H9 (cell line): ENCODE data around the gene ITGA7. TPM values are rescaled to one million over a fixed set of nuclear protein-coding genes. Genes with fewer than 3 reads are reported as not detected.

Source experiments
- DNase-seq: peaks from one replicate; pipeline ENCODE4 v3.0.0-alpha.2; 2017
- H2AFZ ChIP-seq: one replicate; pipeline ENCODE4 v1.6.1; 2013; ENCODE audit warnings: mild to moderate bottlenecking, low read length, control low read depth, moderate library complexity
- H2AK5ac ChIP-seq: 2 replicates; pipeline ENCODE4 v1.6.1; 2013; ENCODE audit warnings: low read length, control low read depth, mixed read lengths; ENCODE audit not compliant: insufficient read length
- H2BK120ac ChIP-seq: one replicate; pipeline ENCODE4 v1.6.1; 2013; ENCODE audit warnings: low read depth, mild to moderate bottlenecking, low read length, control low read depth, inconsistent platforms; ENCODE audit not compliant: poor library complexity, severe bottlenecking
- H2BK12ac ChIP-seq: 2 replicates; pipeline ENCODE4 v1.6.1; 2013; ENCODE audit warnings: low read length, control low read depth, mixed read lengths, low read depth; ENCODE audit not compliant: insufficient read length
- H2BK15ac ChIP-seq: 2 replicates; pipeline ENCODE4 v1.6.1; 2013; ENCODE audit warnings: low read depth, low read length, control low read depth
- H2BK20ac ChIP-seq: one replicate; pipeline ENCODE4 v1.6.1; 2013; ENCODE audit warnings: low read depth, mild to moderate bottlenecking, low read length, control low read depth, inconsistent platforms; ENCODE audit not compliant: poor library complexity, severe bottlenecking
- H2BK5ac ChIP-seq: 2 replicates; pipeline ENCODE4 v1.6.1; 2013; ENCODE audit warnings: low read length, control low read depth, mixed read lengths; ENCODE audit not compliant: insufficient read length
- H3K14ac ChIP-seq: 2 replicates; pipeline ENCODE4 v1.6.1; 2013; ENCODE audit warnings: low read length, control low read depth; ENCODE audit not compliant: insufficient read depth
- H3K18ac ChIP-seq: 2 replicates; pipeline ENCODE4 v1.6.1; 2013; ENCODE audit warnings: low read depth, mild to moderate bottlenecking, mixed read lengths, low read length, control low read depth; ENCODE audit not compliant: insufficient read length
- H3K23ac ChIP-seq: 2 replicates; pipeline ENCODE4 v1.6.1; 2013; ENCODE audit warnings: low read length, control low read depth, mixed read lengths, low read depth; ENCODE audit not compliant: insufficient read length
- H3K23me2 ChIP-seq: 2 replicates; pipeline ENCODE4 v1.6.1; 2013; ENCODE audit warnings: low read depth, mild to moderate bottlenecking, mixed read lengths, low read length, control low read depth; ENCODE audit not compliant: insufficient read length, poor library complexity, severe bottlenecking
- H3K27ac ChIP-seq: 2 replicates; pipeline ENCODE4 v1.5.1; 2013; ENCODE audit warnings: low read length, control low read depth, mixed read lengths, low read depth; ENCODE audit not compliant: insufficient read length
- H3K27me3 ChIP-seq: 2 replicates; pipeline ENCODE4 v1.6.1; 2013; ENCODE audit warnings: low read length, control low read depth, inconsistent platforms; ENCODE audit not compliant: insufficient read depth
- H3K4ac ChIP-seq: 2 replicates; pipeline ENCODE4 v1.6.1; 2013; ENCODE audit warnings: low read depth, mild to moderate bottlenecking, control low read depth, inconsistent platforms, low read length, moderate library complexity
- H3K4me1 ChIP-seq: 2 replicates; pipeline ENCODE4 v1.6.1; 2013; ENCODE audit warnings: low read length, control low read depth, inconsistent platforms; ENCODE audit not compliant: insufficient read depth
- H3K4me2 ChIP-seq: 2 replicates; pipeline ENCODE4 v1.6.1; 2013; ENCODE audit warnings: low read length, control low read depth, mixed read lengths; ENCODE audit not compliant: insufficient read length, insufficient read depth
- H3K56ac ChIP-seq: 2 replicates; pipeline ENCODE4 v1.6.1; 2013; ENCODE audit warnings: low read depth, mild to moderate bottlenecking, mixed read lengths, low read length, control low read depth; ENCODE audit not compliant: insufficient read length
- H3K79me1 ChIP-seq: 2 replicates; pipeline ENCODE4 v1.6.1; 2013; ENCODE audit warnings: low read depth, mild to moderate bottlenecking, moderate library complexity, low read length, control low read depth, inconsistent platforms; ENCODE audit not compliant: insufficient read depth, poor library complexity, severe bottlenecking
- H3K79me2 ChIP-seq: 2 replicates; pipeline ENCODE4 v1.6.1; 2013; ENCODE audit warnings: low read length, control low read depth, inconsistent platforms; ENCODE audit not compliant: insufficient read depth
- H3K9ac ChIP-seq: 2 replicates; pipeline ENCODE4 v1.6.1; 2013; ENCODE audit warnings: low read length, control low read depth, mixed read lengths; ENCODE audit not compliant: insufficient read length; ENCODE audit errors: extremely low read depth
- H3K9me3 ChIP-seq: one replicate; pipeline ENCODE4 v1.6.1; 2013; ENCODE audit warnings: low read depth, low read length, inconsistent platforms; ENCODE audit not compliant: control insufficient read depth
- H3T11ph ChIP-seq: one replicate; pipeline ENCODE4 v1.6.1; 2013; ENCODE audit warnings: mild to moderate bottlenecking, low read length, control low read depth, inconsistent platforms
- H4K20me1 ChIP-seq: one replicate; pipeline ENCODE4 v1.6.1; 2013; ENCODE audit not compliant: control insufficient read depth, insufficient read length, insufficient read depth
- H4K5ac ChIP-seq: 2 replicates; pipeline ENCODE4 v1.6.1; 2013; ENCODE audit warnings: low read depth, mild to moderate bottlenecking, mixed read lengths, low read length, control low read depth; ENCODE audit not compliant: insufficient read length
- H4K8ac ChIP-seq: replicated peaks from 2 replicates; pipeline ENCODE4 v1.6.1; 2013; ENCODE audit warnings: low read length, control low read depth, mixed read lengths, low read depth; ENCODE audit not compliant: insufficient read length
- H4K91ac ChIP-seq: 2 replicates; pipeline ENCODE4 v1.6.1; 2013; ENCODE audit warnings: low read depth, mild to moderate bottlenecking, moderate library complexity, mixed read lengths, low read length, control low read depth; ENCODE audit not compliant: insufficient read length
- H3K27ac Mint-ChIP-seq, 3 experiments: 2 replicates in 2 of 3; 3 replicates in 1 of 3; pipeline ENCODE4 v1.8.0; 2020 to 2021; ENCODE audit warnings: mixed read lengths in 3 of 3, mild to moderate bottlenecking in 1 of 3, moderate library complexity in 1 of 3
- H3K27me3 Mint-ChIP-seq: 2 replicates; pipeline ENCODE4 v1.8.0; 2021; ENCODE audit warnings: low read depth, mild to moderate bottlenecking, moderate library complexity, mixed read lengths
- H3K36me3 Mint-ChIP-seq, 3 experiments: 2 replicates in 2 of 3; 3 replicates in 1 of 3; pipeline ENCODE4 v1.8.0; 2020 to 2021; ENCODE audit warnings: low read depth in 3 of 3, mixed read lengths in 3 of 3; ENCODE audit not compliant: insufficient read depth in 1 of 3
- H3K4me1 Mint-ChIP-seq, 2 experiments: 2 replicates each; pipeline ENCODE4 v1.8.0; 2020; ENCODE audit warnings: mixed read lengths in 2 of 2
- H3K4me3 Mint-ChIP-seq, 2 experiments: 2 replicates in 1 of 2; 3 replicates in 1 of 2; pipeline ENCODE4 v1.8.0; 2020 to 2021; ENCODE audit warnings: mild to moderate bottlenecking in 2 of 2, mixed read lengths in 2 of 2, moderate library complexity in 1 of 2
- H3K9me3 Mint-ChIP-seq, 2 experiments: 2 replicates in 1 of 2; 3 replicates in 1 of 2; pipeline ENCODE4 v1.8.0; 2020; ENCODE audit warnings: mild to moderate bottlenecking in 2 of 2, mixed read lengths in 2 of 2, moderate library complexity in 1 of 2
- WGBS: extraction: QIAGEN DNeasy Blood & Tissue Kit; methylation state at CpG from one replicate; pipeline ENCODE4 v1.1.7; 2013; ENCODE audit warnings: missing lambda C conversion rate, low lambda C conversion rate, mixed read lengths; ENCODE audit not compliant: insufficient read length; ENCODE audit errors: extremely low coverage; 5-methylcytosine and 5-hydroxymethylcytosine counted together
- total RNA-seq: library from RNA; stranded (reverse); gene quantifications from 2 replicates; pipeline ENCODE4 v1.2.1, GENCODE V29; 2021
- TF ChIP-seq, protein P1 (sequence below): fragments of 200-600 bp; sonication (generic); conservative IDR thresholded peaks from 3 replicates; pipeline ENCODE4 v1.8.0; 2021; ENCODE audit warnings: antibody characterized with exemption, mild to moderate bottlenecking

Gene ITGA7
- total RNA-seq, 1 experiment from 2014 or later: 119 TPM

DNA sequence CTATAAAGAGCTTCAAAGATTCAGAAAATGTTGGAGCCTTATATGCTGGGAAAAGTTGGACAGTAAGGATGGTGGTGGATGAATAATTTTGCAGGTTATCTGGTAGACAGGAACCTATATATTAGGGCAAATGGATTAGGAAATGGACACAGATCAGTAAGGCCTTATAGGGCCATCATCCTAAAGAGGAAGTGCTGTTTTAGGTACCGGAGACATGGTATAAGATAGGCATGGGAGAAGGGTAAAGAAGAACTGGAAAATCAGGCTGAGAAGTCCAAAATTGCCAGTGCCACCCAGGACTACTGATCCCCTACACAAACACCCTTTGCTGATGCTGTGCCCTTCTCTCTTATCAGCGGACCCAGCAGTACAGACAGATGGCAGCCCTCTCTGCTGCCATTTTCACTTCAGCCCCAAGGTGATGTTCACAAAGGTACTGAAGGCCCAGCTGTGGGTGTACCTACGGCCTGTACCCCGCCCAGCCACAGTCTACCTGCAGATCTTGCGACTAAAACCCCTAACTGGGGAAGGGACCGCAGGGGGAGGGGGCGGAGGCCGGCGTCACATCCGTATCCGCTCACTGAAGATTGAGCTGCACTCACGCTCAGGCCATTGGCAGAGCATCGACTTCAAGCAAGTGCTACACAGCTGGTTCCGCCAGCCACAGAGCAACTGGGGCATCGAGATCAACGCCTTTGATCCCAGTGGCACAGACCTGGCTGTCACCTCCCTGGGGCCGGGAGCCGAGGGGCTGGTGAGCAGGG is 40.7 kb upstream of the ITGA7 start:
- Histone ChIP-seq H3K23ac (no peak overlapping the region), H2AK5ac (no peak overlapping the region), H2BK20ac (no peak overlapping the region), H3K9ac (no peak overlapping the region), H2BK12ac (no peak overlapping the region), H3K18ac (no peak overlapping the region), H4K91ac (no peak overlapping the region), H3K27me3 (no peaks in the 10 kb centered on the region), H3T11ph (no peak overlapping the region), H3K14ac (no peak overlapping the region), H2AFZ (no peak overlapping the region), H3K56ac (no peak overlapping the region), H2BK120ac (no peak overlapping the region), H4K5ac (no peak overlapping the region), H2BK15ac (no peak overlapping the region), H3K27ac (no peak overlapping the region), H4K20me1 (no peaks in the 10 kb centered on the region), H2BK5ac (no peak overlapping the region), H3K4me2 (no peak overlapping the region), H3K4ac (no peak overlapping the region), H3K9me3 (no peaks in the 10 kb centered on the region), H3K4me1 (peaks cover 15% of the 10 kb centered on the region), H4K8ac (no peak overlapping the region), H3K79me1 (peaks cover 3% of the 10 kb centered on the region), H3K23me2 (peaks cover 25% of the 10 kb centered on the region), H3K79me2 (peaks cover 6% of the 10 kb centered on the region; the same call in 1 of the 2 replicates)
- no CpG with 5 or more reads among the region's 18 CpGs for WGBS
- peak; percentile 33 for DNase-seq
- peaks cover 37 to 64% (median 62%) of the 10 kb centered on the region in 3 experiments; a peak in 6 of 7 replicates for H3K36me3 Mint-ChIP-seq
- peak overlapping the region in 1 of 3 experiments; percentile 44; a peak in 5 of 7 replicates for H3K27ac Mint-ChIP-seq
- H3K4me1 Mint-ChIP-seq: peaks cover 58% of the 10 kb centered on the region in 2 experiments
- TF ChIP-seq, protein P1, sequence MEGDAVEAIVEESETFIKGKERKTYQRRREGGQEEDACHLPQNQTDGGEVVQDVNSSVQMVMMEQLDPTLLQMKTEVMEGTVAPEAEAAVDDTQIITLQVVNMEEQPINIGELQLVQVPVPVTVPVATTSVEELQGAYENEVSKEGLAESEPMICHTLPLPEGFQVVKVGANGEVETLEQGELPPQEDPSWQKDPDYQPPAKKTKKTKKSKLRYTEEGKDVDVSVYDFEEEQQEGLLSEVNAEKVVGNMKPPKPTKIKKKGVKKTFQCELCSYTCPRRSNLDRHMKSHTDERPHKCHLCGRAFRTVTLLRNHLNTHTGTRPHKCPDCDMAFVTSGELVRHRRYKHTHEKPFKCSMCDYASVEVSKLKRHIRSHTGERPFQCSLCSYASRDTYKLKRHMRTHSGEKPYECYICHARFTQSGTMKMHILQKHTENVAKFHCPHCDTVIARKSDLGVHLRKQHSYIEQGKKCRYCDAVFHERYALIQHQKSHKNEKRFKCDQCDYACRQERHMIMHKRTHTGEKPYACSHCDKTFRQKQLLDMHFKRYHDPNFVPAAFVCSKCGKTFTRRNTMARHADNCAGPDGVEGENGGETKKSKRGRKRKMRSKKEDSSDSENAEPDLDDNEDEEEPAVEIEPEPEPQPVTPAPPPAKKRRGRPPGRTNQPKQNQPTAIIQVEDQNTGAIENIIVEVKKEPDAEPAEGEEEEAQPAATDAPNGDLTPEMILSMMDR: no peak
- no peaks in the 10 kb centered on the region for H3K9me3 Mint-ChIP-seq
- H3K4me3 Mint-ChIP-seq: peak overlapping the region; percentile 1 to 97; a peak in 2 of 5 replicates
- H3K27me3 Mint-ChIP-seq: no peaks in the 10 kb centered on the region
